Measurements from ENCODE around the gene FREM3.

- TF ChIP-seq HDAC2 (IDR thresholded peaks at IDR 0.05) = no peak
- TF ChIP-seq REST (IDR thresholded peaks at IDR 0.05) = no peak
- TF ChIP-seq MAFK (IDR thresholded peaks at IDR 0.05; ENCODE audit: partially characterized antibody) = no peak
- TF ChIP-seq CTCF (IDR thresholded peaks at IDR 0.05) = no peak
Observed at GRCh38 chr4:143598816-143599215, 101.7 kb downstream of the FREM3 start.
